GM18861 (cell line): ENCODE results near the gene NXPE1.

Experiments used
- ATAC-seq: cut with Tn5 transposase; IDR thresholded peaks from one replicate; pipeline ENCODE4 v1.9.1; 2021; ENCODE audit not compliant: unreplicated experiment

Gene NXPE1

GRCh38 chr11:114563077-114563476 is 3.4 kb upstream of the NXPE1 start:
- no peak for ATAC-seq

- no peak for ATAC-seq
These were observed 2.7 kb upstream of the NXPE1 start for GRCh38 chr11:114562166-114562916.

- ATAC-seq = no peak
These were observed 3.5 kb downstream of the NXPE1 start for GRCh38 chr11:114556135-114556534.

GRCh38 chr11:114553642-114554041 is 6.0 kb downstream of the NXPE1 start:
- ATAC-seq = no peak

GRCh38 chr11:114551060-114551459 is 8.6 kb downstream of the NXPE1 start:
- ATAC-seq = no peak

- ATAC-seq = no peak
These were observed 34.0 kb downstream of the NXPE1 start for GRCh38 chr11:114525682-114526081.

- ATAC-seq = no peak
These were observed 35.6 kb downstream of the NXPE1 start for GRCh38 chr11:114524122-114524521.

- no peak for ATAC-seq
These were observed 36.9 kb downstream of the NXPE1 start for GRCh38 chr11:114522818-114523217.

- ATAC-seq = no peak
These were observed 48.1 kb downstream of the NXPE1 start for GRCh38 chr11:114511538-114511937.

- no peak for ATAC-seq
These were observed 48.6 kb downstream of the NXPE1 start for GRCh38 chr11:114511079-114511478.

GRCh38 chr11:114501901-114502300 is 57.8 kb downstream of the NXPE1 start:
- no peak for ATAC-seq

GRCh38 chr11:114499756-114500155 is 59.9 kb downstream of the NXPE1 start:
- ATAC-seq = no peak

- ATAC-seq = no peak
These were observed 62.8 kb downstream of the NXPE1 start for GRCh38 chr11:114496915-114497314.

GRCh38 chr11:114483929-114484328 is 75.8 kb downstream of the NXPE1 start:
- no peak for ATAC-seq

- ATAC-seq = no peak
These were observed 77.6 kb downstream of the NXPE1 start for GRCh38 chr11:114482114-114482513.

GRCh38 chr11:114479331-114479730 is 80.3 kb downstream of the NXPE1 start:
- ATAC-seq = no peak

- no peak for ATAC-seq
These were observed 80.9 kb downstream of the NXPE1 start for GRCh38 chr11:114478768-114479167.

- ATAC-seq = no peak
These were observed 81.7 kb downstream of the NXPE1 start for GRCh38 chr11:114478001-114478410.

GRCh38 chr11:114472661-114473060 is 87.0 kb downstream of the NXPE1 start:
- no peak for ATAC-seq
